ENCODE results near the gene CCDC50. TPM values are rescaled to one million over a fixed set of nuclear protein-coding genes. Genes with fewer than 3 reads are reported as not detected.
A peak's percentile ranks its signal among the peaks of the same experiment; 100 is the strongest.

Gene CCDC50
- total and polyA plus RNA-seq, 10 of the 15 experiments (the other 5 are each of a cell fraction or from before 2014, with no cell fraction given) = 46.7 to 150 (median 125) TPM

DNA sequence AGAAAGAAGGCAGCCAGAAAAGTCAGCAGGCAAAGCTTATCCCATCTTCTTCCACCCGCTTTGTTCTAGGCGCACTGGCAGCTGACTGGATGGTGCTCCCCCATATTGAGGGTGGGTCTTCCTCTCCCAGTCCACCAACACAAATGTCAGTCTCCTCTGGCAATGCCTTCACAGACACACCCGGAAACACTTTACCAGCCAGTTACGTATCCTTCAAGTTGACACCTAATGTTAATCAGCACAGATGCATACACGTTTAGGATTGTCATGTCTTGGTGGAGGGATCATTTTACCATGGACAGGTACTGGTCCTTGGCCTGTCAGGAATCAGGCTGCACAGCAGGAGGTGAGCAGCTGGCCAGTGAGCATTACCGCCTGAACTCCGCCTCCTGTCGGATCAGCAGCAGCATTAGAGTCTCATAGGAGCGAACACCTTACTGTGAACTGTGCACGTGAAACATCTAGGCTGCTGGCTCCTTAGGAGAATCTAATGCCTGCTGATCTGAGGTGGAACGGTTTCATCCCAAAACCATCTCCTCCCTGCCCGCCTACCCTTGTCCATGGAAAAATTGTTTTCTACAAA lies 72.7 kb downstream of the CCDC50 start:
- ChIA-PET POLR2A (no interaction called here), CTCF (interaction anchor here (0.9 kb wide), 1 partner anchor 267 kb away, joined by 3 read pairs; no protein-coding TSS in a partner anchor), RAD21 (ENCODE audit: unreplicated experiment) (interaction anchor here (1.2 kb wide), 1 partner anchor 157 kb away, joined by 4 read pairs; no protein-coding TSS in a partner anchor), SMC1A (ENCODE audit: uncharacterized antibody, unreplicated experiment) (no interaction called here)
- no peak overlapping the region for H3K4me2 ChIP-seq (ENCODE audit: control insufficient read depth, insufficient read depth)
- no peak for TF ChIP-seq MEF2B (IDR thresholded peaks at IDR 0.05; ENCODE audit: partially characterized antibody, poor library complexity, severe bottlenecking)
- 0 out of 2 replicates have a peak, but pooled peaks have one; percentile 11 for TF ChIP-seq POLR2AphosphoS5 (IDR thresholded peaks at IDR 0.05; ENCODE audit: low read length)
- no peak for TF ChIP-seq RELA (IDR thresholded peaks at IDR 0.05; ENCODE audit: borderline replicate concordance, partially characterized antibody)
- ATAC-seq (no peak; the same call in 2 of the 3 replicates), FAIRE-seq (no peak), DNase-seq (ENCODE audit: low read depth, low spot score) (no peak)
- BruUV-seq (replicated peaks) = no TSS peak
- H3K36me3 ChIP-seq (ENCODE audit: control insufficient read depth in 2 of 2, insufficient read depth in 2 of 2, low read length in 1 of 2) = no peaks in the 10 kb centered on the region; a peak in 1 of 4 replicates
- no peaks in the 10 kb centered on the region for H3K4me1 ChIP-seq (ENCODE audit: control insufficient read depth, insufficient read depth, low read length)
- no peak overlapping the region for H3K4me3 ChIP-seq
- H2AFZ ChIP-seq (ENCODE audit: control insufficient read depth, low read depth, low read length) = no peak overlapping the region
- intact Hi-C loops (cut with micrococcal nuclease; ENCODE audit: unreplicated experiment) (no loop called here), in situ Hi-C loops (cut with MboI) (no loop called here)
- no peak overlapping the region for H3K27ac ChIP-seq (ENCODE audit: control insufficient read depth, insufficient read depth)
- 73% methylated on average over 12 of the region's 12 CpGs for WGBS (ENCODE audit: insufficient coverage, insufficient replicate concordance, low lambda C conversion rate, missing lambda C conversion rate)
- no peaks in the 10 kb centered on the region for H3K27me3 ChIP-seq (replicated peaks in 1 of 2; ENCODE audit: control insufficient read depth in 2 of 2, insufficient read depth in 2 of 2, low read length in 1 of 2)
- no peaks in the 10 kb centered on the region for H3K9me3 ChIP-seq (replicated peaks; ENCODE audit: control insufficient read depth, insufficient read depth, low read length)
- H3K79me2 ChIP-seq (ENCODE audit: control insufficient read depth, insufficient read depth, low read length) = no peaks in the 10 kb centered on the region
- no peak overlapping the region for H3K9ac ChIP-seq (ENCODE audit: control insufficient read depth, insufficient read depth, low read length)
- H4K20me1 ChIP-seq (ENCODE audit: control insufficient read depth, insufficient read depth) = no peaks in the 10 kb centered on the region

DNA sequence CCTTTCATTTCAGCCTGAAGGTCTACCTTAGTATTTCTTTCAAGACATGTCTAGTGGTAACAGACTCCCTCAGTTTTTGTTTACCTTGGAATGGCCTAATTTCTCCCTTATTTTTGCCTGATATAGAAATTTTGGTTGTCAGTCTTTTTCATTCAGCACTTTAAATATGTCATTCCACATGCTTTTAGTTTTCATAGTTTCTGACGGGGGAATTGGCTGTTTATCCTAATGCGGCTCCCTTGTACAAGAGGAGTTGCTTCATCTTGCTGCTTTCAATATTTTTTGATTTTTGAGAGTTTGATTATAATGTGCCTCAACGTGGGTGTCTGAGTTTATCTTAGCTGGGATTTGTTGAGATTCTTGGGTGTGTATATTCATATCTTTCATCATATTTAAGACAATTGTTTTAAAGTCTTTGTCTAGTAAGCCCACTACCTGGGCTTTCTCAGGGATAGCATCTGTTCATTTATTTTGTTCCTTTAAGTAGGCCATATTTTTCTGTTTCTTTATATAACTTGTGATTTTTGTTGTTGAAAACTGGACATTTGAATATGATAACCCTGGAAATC lies 80.7 kb downstream of the CCDC50 start:
- in situ Hi-C loops (cut with MboI) = no loop called here
- FAIRE-seq = no peak

More for the DNA sequence above, 80.7 kb downstream of the CCDC50 start:
- no peak overlapping the region for H3K4me2 ChIP-seq (ENCODE audit: control insufficient read depth, insufficient read depth)
- POLR2A ChIA-PET = no interaction called here
- SMC1A ChIA-PET (ENCODE audit: uncharacterized antibody, unreplicated experiment) = no interaction called here
- no peaks in the 10 kb centered on the region for H3K36me3 ChIP-seq (ENCODE audit: control insufficient read depth in 2 of 2, insufficient read depth in 2 of 2, low read length in 1 of 2)
- RAD21 ChIA-PET (ENCODE audit: unreplicated experiment) = no interaction called here
- DNase-seq (ENCODE audit: low read depth, low spot score) (no peak), ATAC-seq (no peak)
- no peaks in the 10 kb centered on the region for H3K27me3 ChIP-seq (replicated peaks in 1 of 2; ENCODE audit: control insufficient read depth in 2 of 2, insufficient read depth in 2 of 2, low read length in 1 of 2)
- CTCF ChIA-PET = no interaction called here
- intact Hi-C loops (cut with micrococcal nuclease; ENCODE audit: unreplicated experiment) = loop anchor here (10.0 kb wide), 1 partner anchor 715 kb away; no protein-coding TSS in a partner anchor
- 70% methylated on average over 3 of the region's 3 CpGs for WGBS (ENCODE audit: insufficient coverage, insufficient replicate concordance, low lambda C conversion rate, missing lambda C conversion rate)
- no TSS peak for BruUV-seq (replicated peaks)
- H3K27ac ChIP-seq (ENCODE audit: control insufficient read depth, insufficient read depth) = no peak overlapping the region
- no peak overlapping the region for H2AFZ ChIP-seq (ENCODE audit: control insufficient read depth, low read depth, low read length)
- TF ChIP-seq CBX5 (IDR thresholded peaks at IDR 0.05; ENCODE audit: low read depth) (0 out of 2 replicates have a peak, but pooled peaks have one; percentile 57), SUPT20H (IDR thresholded peaks at IDR 0.05; ENCODE audit: borderline replicate concordance, control insufficient read depth, low read depth, low read length) (no peak), FOXK2 (IDR thresholded peaks at IDR 0.05) (no peak)
- TF ChIP-seq, protein P1, sequence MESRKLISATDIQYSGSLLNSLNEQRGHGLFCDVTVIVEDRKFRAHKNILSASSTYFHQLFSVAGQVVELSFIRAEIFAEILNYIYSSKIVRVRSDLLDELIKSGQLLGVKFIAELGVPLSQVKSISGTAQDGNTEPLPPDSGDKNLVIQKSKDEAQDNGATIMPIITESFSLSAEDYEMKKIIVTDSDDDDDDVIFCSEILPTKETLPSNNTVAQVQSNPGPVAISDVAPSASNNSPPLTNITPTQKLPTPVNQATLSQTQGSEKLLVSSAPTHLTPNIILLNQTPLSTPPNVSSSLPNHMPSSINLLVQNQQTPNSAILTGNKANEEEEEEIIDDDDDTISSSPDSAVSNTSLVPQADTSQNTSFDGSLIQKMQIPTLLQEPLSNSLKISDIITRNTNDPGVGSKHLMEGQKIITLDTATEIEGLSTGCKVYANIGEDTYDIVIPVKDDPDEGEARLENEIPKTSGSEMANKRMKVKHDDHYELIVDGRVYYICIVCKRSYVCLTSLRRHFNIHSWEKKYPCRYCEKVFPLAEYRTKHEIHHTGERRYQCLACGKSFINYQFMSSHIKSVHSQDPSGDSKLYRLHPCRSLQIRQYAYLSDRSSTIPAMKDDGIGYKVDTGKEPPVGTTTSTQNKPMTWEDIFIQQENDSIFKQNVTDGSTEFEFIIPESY (IDR thresholded peaks at IDR 0.05) = peak; percentile 82; the same call in 1 of the 2 replicates
- TF ChIP-seq, protein P2, sequence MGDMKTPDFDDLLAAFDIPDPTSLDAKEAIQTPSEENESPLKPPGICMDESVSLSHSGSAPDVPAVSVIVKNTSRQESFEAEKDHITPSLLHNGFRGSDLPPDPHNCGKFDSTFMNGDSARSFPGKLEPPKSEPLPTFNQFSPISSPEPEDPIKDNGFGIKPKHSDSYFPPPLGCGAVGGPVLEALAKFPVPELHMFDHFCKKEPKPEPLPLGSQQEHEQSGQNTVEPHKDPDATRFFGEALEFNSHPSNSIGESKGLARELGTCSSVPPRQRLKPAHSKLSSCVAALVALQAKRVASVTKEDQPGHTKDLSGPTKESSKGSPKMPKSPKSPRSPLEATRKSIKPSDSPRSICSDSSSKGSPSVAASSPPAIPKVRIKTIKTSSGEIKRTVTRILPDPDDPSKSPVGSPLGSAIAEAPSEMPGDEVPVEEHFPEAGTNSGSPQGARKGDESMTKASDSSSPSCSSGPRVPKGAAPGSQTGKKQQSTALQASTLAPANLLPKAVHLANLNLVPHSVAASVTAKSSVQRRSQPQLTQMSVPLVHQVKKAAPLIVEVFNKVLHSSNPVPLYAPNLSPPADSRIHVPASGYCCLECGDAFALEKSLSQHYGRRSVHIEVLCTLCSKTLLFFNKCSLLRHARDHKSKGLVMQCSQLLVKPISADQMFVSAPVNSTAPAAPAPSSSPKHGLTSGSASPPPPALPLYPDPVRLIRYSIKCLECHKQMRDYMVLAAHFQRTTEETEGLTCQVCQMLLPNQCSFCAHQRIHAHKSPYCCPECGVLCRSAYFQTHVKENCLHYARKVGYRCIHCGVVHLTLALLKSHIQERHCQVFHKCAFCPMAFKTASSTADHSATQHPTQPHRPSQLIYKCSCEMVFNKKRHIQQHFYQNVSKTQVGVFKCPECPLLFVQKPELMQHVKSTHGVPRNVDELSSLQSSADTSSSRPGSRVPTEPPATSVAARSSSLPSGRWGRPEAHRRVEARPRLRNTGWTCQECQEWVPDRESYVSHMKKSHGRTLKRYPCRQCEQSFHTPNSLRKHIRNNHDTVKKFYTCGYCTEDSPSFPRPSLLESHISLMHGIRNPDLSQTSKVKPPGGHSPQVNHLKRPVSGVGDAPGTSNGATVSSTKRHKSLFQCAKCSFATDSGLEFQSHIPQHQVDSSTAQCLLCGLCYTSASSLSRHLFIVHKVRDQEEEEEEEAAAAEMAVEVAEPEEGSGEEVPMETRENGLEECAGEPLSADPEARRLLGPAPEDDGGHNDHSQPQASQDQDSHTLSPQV (IDR thresholded peaks at IDR 0.05) = no peak
- H3K79me2 ChIP-seq (ENCODE audit: control insufficient read depth, insufficient read depth, low read length) = no peaks in the 10 kb centered on the region
- peaks cover 2% of the 10 kb centered on the region; the same call in 1 of the 3 replicates for H3K9me3 ChIP-seq (replicated peaks; ENCODE audit: control insufficient read depth, insufficient read depth, low read length)
- no peak overlapping the region for H3K9ac ChIP-seq (ENCODE audit: control insufficient read depth, insufficient read depth, low read length)
- no peaks in the 10 kb centered on the region for H3K4me1 ChIP-seq (ENCODE audit: control insufficient read depth, insufficient read depth, low read length)
- H3K4me3 ChIP-seq = no peak overlapping the region
- H4K20me1 ChIP-seq (ENCODE audit: control insufficient read depth, insufficient read depth) = no peaks in the 10 kb centered on the region

Measured in GM12878 (cell line).